C1 segment of cervical spinal cord (tissue), 14 donors: ENCODE results near the gene CLCN1.
A peak's percentile ranks its signal among the peaks of the same experiment; 100 is the strongest.

Experiments used
- DNase-seq, 14 donors: peaks; one replicate each; lab custom pipeline; 2025; lab: John Stamatoyannopoulos, UW

Gene CLCN1

DNA sequence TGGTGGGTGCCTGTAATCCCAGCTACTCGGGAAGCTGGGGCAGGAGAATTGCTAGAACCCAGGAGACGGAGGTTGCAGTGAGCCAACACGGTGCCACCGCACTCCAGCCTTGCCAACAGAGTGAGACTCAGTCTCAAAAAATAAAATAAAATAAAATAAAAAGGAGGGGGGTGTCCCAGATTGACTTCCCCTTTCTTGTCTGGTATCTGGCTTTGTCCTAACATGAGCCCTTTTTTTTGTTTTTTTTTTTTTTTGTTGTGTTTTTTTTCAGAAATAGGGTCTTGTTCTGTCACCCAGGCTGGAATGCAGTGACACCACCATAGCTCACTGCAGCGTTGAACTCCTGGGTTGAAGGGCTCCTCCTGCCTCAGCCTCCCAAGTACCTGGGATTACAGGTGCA lies 23.0 kb upstream of the CLCN1 start:
- DNase-seq: no peak

DNA sequence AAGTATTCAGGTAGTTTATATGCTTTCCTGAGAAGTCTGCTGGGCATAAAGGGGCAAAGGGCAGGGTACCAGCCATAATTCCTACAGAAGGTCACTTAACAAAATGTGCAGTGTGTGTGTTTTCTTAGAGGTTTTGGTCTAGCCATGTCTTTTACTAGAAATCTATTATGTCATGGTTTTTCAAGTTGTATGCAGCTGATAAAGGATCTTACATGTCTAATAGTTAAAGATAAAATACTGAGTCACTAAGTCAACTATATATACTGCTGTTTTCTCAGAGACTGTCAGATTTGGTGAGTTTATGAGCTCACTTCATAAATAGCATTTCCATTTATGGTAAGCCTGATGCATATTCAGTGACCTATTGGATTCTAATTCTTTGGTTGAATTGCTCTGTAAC lies 20.0 kb upstream of the CLCN1 start:
- no peak for DNase-seq

DNA sequence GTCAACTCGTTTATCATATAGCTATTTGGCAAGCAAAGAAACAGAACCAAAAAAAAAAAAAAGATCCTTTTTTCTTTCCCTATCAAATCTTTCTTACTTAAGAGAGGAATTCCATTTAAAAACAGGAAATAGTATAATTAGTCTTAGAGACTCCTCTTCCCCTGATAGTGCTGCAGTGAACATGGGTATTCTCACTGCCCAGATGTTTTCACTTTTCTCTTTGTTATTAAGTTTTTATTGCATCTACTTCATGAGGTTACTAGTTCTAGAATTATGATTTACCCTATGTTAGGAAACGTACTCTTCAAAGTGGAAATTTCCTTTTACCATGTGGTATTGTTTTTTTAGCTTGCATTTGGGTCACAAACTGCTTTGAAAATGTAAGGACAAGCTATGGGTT lies 19.2 kb upstream of the CLCN1 start:
- DNase-seq: no peak

DNA sequence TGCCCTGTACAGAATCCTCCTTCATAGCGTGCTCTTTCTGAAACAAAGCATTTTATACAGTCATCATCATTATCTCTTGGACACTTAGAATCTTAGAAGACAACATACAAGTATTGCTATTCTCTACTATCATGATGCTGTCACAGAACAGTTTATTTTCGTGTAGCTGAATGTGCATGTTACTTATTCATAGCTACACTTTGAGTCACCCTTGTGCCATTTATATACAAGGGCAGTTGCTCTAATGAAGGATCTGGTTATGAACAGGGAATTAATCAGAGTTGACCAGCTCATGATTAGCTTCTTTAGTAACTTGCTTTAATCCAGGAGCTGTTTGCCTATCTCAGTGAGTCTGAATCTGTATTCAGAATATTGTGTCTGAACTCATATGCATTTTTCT lies 16.6 kb upstream of the CLCN1 start:
- no peak for DNase-seq

DNA sequence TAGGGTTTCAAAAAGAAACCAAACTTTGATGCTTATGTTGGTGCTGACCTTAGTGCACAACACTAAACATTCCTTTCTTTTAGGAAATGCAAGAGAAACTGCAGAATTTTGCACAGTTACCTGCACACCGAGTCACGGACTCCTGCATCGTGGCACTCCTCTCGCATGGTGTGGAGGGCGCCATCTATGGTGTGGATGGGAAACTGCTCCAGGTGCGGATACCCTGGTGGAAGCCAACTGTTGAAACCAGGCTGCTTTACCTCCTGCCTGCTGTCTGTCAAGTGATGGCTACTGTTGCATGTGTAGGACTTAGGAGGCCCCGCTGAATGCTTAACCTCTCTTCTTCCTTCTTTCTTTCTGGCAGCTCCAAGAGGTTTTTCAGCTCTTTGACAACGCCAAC lies 16.1 kb upstream of the CLCN1 start:
- no peak for DNase-seq

DNA sequence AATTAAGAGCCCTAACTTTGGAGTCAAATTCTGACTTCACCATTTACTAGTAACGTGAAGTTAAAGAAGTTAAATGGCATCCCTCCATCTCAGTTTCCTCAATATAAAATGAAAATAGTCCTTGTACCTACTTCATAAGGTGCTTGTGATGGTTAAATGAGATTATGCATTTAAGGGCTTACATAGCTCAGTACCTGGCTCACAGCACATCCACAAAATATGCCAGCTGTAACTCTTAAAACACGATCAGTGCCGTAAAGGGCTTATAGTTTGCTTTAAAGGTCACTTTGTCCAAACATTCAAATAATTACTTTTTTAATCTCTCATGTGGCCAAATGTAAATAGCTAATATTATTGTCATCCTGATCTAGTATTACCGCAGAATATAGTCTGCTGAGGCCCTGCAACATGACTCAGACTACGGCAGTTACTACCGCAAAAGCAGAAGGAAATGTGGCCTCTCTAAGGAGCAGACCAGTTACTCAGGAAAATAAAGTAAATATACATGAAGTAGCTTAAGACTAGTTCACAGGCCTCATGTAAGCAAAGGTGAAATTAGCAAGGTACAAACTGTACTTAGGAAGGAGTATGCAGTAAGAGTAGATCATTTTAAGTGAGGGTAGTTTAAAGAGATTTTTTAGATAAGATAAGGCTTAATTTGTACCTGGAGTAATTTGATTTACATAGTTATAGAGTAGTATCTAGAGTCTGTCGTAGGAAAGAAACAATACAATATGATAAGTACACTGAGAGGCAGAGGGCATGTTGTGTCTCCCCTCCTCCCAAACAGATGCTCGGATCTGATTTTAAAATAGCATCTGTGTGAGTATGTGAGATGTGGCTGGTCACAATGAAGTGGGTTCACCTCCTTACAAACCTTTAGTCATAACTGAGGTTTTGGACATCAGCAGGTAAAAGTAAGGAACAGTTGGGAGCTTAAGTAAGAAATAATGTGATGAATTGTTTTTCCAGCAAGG lies 14.7 kb upstream of the CLCN1 start:
- DNase-seq: no peak

DNA sequence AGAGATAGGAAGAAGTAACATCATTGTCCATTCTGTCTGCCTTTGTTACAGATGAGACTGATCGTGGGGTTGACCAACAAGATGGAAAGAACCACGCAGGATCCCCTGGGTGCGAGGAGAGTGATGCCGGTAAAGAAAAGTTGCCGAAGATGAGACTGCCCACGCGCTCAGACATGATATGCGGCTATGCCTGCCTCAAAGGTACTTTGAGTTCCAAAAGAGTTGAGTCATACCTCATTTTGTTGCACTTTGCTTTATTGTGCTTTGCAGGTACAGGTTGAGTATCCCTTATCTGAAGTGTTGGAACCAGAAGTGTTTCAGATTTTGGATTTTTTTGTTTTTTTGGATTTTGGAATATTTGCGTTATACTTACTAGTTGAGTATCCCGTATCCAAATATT lies 12.2 kb upstream of the CLCN1 start:
- no peak for DNase-seq

DNA sequence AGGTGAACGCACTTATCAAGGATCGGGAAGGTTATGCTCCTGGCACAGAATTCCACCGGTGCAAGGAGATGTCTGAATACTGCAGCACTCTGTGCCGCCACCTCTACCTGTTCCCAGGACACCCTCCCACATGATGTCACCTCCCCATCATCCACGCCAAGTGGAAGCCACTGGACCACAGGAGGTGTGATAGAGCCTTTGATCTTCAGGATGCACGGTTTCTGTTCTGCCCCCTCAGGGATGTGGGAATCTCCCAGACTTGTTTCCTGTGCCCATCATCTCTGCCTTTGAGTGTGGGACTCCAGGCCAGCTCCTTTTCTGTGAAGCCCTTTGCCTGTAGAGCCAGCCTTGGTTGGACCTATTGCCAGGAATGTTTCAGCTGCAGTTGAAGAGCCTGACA lies 11.0 kb upstream of the CLCN1 start:
- DNase-seq: no peak

DNA sequence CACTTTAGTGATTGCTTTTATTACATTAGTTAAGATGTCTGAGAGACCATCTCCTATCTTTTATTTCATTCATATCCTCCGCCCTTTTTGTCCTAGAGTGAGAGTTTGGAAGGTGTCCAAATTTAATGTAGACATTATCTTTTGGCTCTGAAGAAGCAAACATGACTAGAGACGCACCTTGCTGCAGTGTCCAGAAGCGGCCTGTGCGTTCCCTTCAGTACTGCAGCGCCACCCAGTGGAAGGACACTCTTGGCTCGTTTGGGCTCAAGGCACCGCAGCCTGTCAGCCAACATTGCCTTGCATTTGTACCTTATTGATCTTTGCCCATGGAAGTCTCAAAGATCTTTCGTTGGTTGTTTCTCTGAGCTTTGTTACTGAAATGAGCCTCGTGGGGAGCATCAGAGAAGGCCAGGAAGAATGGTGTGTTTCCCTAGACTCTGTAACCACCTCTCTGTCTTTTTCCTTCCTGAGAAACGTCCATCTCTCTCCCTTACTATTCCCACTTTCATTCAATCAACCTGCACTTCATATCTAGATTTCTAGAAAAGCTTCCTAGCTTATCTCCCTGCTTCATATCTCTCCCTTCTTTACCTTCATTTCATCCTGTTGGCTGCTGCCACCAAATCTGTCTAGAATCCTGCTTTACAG lies 10.4 kb upstream of the CLCN1 start:
- DNase-seq: peak in 9 of 14 donors; percentile 7 to 54 (median 39)

DNA sequence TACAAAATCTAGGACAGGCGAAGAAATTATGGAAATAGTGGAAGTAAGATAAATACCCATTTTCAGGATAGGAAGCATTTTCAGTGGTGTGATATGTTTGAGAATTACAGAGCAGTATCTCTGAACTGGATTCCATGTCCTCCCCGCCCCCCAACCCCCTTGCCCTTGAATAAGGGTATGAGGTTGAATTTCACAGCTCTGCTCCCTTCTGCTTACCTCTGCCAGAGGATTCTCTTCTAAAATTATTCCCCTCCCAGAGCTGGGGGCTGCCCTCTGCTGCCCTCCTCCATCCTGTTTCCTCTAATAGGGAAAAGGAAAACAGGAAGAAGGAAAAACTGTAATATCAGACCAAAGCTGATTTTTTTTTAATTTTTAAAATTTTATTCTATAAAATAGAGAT lies 7.3 kb upstream of the CLCN1 start:
- no peak for DNase-seq

DNA sequence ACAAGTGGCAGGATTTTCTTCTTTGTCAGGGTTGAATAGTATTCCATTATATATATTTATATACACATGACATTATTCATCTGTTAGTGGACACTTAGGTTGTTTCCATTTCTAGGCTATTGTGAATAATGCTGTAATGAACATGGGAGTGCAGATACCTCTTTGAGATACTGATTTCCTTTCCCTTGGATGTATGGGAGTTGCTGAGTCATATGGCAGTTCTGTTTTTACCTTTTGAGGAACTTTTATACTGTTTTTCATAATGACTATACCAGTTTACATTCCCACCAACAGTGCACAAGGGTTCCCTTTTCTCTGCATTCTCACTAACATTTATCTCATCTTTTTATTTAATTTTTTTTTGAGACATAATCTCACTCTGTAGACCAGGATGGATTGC lies 1.8 kb upstream of the CLCN1 start:
- no peak for DNase-seq

DNA sequence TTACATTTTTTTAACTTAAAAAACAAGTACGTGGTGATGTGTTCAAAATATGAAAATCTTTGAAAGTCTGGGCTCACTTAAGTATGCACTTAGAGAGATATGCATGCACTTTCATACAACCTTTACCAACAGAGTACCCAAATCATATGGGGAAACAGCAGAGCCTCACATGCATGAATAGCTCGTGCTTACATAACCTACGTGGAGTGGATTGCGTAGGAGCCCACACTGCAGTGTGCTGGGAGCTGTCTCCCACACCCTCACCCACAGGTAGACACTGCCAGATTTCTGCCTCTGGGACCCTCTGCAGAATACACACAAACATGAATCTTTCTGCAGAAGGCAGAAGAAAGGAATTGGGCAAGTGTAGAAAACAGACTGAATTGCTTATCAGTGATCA lies 581 bp downstream of the CLCN1 start:
- DNase-seq: no peak

DNA sequence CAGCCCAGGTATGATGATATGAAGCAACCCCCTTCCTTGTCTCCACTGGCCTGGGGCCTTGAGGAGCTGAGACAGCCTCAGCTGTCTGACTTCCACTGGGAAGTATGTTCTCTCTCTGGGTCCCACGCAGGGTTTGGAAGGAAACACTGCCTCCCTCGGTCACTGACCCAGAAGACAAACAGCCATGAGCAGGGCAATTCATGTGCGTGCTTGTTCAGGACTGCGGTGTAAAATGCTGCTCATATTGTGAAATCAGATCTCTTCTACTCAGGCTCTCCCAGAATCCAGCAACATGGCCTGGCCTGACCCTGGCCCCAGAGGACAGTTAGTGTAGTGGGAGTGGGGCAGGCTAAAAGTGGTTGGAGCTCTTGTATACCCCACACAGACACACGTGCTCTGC lies 2.8 kb downstream of the CLCN1 start:
- no peak for DNase-seq

DNA sequence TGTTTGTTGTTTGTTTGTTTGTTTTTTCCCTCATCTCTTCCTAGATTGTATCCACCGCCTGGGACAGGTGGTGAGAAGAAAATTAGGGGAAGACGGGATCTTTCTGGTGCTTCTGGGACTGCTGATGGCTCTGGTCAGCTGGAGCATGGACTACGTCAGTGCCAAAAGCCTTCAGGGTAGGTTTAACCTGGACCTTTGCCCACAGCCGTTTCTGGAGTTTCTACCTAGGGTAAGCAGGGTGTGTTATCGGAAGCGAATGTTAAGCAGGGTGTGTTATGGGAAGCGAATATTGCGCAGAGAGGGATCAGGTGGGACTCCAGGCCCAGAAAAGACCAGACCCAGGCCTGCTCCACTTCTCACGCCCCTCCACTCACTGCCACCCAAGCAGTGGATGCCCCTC lies 4.7 kb downstream of the CLCN1 start:
- DNase-seq: no peak

DNA sequence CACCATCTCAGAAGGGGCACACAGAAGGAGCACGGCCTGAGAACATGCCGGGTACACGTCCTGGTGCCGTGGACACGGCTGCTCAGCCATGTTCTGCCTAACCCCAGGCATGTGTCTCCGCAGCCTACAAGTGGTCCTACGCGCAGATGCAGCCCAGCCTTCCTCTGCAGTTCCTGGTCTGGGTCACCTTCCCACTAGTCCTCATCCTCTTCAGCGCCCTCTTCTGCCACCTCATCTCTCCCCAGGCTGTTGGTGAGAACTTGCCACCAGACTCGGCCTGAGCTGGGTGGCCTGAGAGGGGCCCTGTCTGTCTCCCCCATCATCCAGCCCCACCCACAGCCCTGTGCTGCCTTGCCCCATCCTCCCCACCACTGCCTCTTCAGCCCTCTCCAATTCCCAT lies 5.3 kb downstream of the CLCN1 start:
- no peak for DNase-seq

DNA sequence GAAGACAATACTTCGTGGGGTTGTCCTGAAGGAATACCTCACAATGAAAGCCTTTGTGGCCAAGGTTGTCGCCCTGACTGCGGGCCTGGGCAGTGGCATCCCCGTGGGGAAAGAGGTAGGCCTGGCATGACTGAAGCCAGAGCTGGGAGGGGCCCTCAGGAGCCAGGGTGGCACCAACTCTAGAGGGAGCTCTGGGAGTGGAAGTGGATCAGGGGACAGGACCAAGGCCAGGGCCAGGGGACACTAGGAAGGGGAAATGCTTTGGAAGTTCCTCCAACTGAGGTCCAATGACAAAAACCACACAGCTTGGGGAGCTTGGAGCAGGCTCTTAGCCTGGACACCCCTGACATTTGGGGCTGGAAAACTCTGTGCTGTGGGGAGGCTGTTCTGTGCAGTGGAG lies 5.8 kb downstream of the CLCN1 start:
- peak in 2 of 14 donors; percentile 2 to 4 for DNase-seq

DNA sequence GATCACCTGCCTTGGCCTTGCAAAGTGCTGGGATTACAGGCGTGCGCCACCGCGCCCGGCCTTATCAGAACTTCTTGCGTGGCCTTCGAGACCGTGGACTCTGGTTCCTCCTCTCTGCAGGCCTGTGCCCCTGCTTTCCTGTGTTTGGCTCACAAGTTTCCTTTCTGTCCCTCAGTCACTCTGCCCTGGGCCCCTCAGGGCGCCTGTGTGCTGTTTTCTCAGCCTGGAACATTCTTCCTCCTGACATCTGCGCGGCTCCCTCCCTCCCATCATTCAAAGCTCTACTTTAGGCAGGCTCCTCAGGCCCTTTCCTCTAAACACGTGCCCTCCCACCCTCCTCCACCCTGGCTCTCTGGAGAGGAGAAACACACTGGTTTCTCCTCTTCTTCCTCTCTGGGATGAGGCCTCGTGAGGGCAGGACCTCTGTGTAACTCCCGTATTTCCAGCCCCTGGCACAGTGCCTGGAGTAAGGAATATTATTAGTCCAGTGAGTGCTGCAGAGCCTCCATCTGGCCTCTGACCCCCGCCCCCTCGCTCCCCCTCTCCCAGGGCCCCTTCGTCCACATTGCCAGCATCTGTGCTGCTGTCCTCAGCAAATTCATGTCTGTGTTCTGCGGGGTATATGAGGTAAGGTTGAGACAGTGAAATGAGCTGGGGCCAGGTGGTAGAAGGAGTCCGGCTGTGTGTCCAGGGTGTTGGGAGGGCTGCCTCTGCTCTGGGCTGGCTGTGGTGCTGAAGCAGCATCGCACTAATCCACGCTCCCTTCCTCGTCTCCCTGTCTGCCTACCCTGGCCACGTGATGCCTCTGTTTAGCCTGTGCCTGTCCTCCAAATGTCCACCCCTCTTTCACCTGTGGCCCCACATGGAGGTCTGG lies 7.1 kb downstream of the CLCN1 start:
- no peak for DNase-seq

DNA sequence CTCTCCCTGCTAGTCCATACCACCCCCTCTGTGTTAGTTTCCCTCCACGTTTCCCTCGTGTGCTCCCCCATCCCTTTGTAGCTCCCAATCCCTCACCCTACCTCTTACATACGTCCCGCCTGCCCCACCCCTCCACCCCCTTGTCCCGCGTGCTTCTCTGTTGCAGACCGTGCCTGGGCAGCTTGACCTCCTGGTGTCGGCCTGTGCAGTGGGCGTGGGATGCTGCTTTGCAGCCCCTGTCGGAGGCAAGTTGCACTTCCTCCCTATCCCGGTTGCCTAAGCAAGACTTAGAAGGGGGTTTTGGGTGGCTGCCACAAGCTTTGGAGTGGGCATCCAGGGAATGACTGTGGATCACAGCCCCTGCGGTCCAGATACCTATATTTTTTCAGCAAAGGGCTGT lies 7.7 kb downstream of the CLCN1 start:
- no peak for DNase-seq

DNA sequence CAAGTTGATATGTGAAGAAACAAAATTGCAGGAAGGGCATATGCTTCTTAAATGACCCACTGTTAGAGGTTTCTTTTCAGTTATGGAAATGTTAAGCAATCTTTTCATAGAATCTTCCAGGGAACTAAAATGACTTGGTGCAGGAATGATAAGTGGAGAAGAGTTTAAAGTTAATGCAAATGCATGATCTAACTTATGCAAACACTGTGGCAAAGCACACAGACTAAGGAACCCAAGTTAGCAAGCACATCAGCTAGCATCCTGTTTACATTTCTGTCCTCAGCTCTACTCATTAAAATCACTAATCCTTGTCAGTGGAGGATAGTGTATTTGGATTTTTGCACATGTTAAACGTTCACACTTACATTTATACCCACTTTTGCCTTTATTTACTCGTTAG lies 9.3 kb downstream of the CLCN1 start:
- no peak for DNase-seq

DNA sequence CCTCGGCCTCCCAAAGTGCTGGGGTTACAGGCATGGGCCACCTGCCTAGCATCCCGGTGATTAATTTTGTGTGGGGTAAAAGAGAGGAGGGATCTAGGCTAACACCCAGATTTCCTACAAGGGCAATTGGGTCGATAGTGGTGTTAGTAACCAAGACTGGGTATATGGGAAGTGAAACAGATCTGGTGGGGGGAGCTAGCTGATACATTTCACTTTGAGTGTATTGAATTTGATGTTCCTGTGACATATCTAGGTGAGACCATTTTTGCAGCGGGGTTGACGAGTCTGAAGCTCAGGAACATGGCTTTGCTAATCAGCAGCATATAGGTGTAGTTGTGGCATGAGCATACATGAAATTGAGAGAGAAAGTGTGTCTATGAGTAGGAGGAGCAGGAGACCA lies 12.0 kb downstream of the CLCN1 start:
- no peak for DNase-seq

DNA sequence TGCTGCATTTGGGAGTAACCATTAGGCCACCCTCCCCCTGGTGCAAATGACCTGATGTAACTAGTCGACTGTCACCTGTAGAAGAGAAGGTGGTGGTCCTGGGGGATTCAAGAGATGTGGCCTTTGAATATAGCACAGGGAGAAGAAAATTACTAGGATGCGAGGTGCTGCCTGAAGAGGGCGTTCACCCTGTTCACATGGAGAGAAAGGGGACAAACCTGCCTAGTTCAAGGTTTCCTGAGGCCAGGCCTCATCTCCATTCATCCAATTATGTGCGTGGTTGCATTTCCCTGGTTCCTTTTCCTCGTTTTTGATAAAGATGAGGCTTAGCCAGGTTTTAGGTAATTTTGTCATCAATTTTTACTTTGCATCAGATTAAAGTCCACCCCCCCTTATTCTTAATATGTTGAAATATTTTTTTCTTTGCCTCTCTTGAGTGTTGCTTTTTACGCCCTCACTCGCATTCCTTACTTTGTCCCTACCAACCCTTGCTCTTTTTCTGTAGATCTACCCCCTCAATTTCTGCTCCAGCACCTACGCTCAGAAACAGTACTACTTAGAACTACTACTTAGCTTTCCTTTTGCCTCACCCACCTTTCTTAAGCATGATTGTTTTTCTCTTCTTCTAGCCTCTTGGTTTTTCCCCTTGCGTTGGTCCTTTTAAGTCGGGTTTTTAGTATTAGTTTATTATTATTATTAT lies 13.7 kb downstream of the CLCN1 start:
- no peak for DNase-seq
